EH (cell line): ENCODE data around the gene DEPDC4.
"Not testable (repeated sequence)": the region's sequence is repeated elsewhere in the genome, so short reads cannot be mapped to it uniquely, and the experiment has no call there.

ENCODE experiments used
- DNase-seq: peaks from one replicate; pipeline ENCODE4 v3.0.0-alpha.2; 2015; ENCODE audit warnings: low read depth

DEPDC4 gene

DNA sequence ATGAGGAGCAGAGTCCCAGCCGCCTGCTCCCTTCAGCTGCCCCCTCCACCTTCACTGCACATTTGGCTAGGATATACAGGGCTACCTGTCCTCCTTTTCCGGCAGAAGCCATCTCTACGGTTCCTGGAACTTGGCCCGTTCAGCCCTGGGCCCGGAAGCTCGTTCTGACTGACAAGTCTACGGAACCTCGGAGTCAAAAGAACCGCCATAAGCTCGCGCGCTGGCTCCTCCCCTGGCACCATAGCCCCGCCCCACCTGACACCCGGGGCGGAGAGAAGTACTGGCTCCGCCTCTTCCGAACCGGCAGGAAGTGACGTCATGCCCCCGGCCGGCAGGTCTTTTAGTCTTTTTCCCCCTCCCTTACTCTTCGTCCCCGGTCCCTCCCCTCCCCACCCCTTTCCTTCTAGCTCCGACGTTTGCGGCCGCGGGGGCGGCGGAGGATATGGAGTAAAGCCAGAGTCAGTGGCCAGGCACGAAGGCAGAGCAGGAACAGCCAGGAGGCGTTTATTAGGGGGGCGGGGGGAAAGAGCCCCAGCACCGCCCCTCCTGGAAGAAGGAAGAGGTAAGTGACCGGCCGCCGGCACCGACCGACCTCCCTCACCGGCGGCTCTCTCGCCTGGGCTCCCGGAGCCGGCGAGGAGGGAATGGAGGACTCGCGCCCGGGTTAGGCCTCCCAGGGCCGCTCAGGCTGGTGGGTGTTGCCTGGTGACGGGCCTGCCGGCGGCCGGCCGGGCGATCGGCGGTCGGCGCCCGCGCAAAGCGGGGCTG is at the start of gene DEPDC4, which contains the start of gene SCYL2:
Gene DEPDC4, minus strand, starts transcription at position 245 of the 768 bp plus-strand sequence. Its CDS starts 3 bp downstream, at position 242.
Gene SCYL2, plus strand, starts transcription at position 343 of the 768 bp plus-strand sequence. CDS start 15,794 bp downstream, outside the sequence.
- DNase-seq: peak; percentile 98

DNA sequence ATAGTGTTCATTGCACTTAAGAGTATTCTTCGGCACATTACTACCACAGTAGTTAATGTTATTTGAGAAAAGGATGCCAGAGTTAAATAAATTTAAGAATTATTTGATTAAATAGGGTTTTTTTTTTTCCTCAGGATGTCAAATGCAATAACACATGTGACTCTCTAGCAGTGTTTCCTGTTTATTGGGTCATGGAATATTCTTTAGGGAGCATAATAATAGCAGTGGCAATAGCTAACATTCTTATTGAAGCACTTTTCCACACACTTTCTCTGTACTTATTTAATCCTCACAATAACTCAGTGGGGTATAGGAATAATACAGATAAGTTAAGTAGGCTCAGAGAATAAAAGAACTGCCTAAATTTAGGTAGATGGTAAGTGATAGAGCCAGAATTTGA is 44.4 kb upstream of the DEPDC4 start:
- DNase-seq: no peak

DNA sequence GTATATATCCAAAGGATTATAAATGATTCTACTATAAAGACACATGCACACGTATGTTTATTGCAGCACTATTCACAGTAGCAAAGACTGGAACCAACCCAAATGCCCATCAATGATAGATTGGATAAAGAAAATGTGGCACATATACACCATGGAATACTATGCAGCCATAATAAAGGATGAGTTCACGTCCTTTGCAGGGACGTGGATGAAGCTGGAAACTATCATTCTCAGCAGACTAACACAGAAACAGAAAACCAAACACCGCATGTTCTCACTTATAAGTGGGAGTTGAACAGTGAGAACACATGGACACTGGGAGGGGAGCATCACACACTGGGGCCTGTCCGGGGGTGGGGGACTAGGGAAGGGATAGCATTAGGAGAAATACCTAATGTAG is 41.3 kb upstream of the DEPDC4 start:
- DNase-seq: not testable (repeated sequence)

DNA sequence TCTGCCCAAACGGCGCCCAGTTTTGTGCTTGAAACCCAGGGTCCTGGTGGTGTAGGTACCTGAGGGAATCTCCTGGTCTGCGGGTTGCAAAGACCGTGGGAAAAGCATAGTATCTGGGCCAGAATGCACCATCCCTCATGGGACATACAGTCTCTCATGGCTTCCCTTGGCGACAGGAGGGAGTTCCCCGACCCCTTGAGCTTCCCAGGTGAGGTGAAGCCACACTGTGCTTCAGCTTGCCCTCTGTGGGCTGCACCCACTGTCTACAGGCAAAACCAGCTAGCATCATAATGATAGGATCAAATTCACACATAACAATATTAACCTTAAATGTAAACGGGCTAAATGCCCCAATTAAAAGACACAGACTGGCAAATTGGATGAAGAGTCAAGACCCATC is 37.5 kb upstream of the DEPDC4 start:
- DNase-seq: not testable (repeated sequence)

DNA sequence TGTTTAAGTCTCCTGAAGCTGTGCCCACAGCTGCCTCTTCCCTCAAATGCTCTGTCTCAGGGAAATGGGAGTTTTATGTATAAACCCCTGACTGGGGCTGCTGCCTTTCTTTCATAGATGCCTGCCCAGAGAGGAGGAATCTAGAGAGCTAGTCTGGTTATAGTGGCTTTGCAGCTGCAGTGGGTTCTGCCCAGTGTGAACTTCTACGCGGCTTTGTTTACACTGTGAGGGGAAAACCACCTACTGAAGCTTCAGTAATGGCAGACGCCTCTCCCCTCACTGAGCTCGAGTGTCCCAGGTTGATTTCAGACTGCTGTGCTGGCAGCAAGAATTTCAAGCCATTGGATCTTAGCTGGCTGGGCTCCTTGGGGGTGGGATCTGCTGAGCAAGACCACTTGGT is 37.0 kb upstream of the DEPDC4 start:
- DNase-seq: no peak

DNA sequence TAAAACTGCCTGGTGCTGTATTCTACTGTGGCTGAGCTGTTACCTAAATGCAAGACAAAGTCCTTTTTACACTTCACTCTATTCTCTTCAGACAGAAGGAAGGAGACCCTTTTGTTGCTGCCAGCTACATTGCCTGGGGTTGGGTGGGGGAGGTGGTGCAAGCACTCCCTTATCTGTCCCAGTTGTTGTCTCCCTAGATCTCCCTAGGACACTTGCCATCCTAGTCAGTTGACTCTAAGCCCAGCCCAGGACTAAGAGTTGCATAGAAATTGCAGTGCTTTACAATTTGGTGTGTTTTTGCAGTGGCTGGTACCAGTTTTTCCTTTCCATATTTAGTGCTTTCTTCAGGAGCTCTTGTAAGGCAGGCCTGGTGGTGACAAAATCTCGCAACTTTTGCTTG is 35.2 kb upstream of the DEPDC4 start:
- no peak for DNase-seq

DNA sequence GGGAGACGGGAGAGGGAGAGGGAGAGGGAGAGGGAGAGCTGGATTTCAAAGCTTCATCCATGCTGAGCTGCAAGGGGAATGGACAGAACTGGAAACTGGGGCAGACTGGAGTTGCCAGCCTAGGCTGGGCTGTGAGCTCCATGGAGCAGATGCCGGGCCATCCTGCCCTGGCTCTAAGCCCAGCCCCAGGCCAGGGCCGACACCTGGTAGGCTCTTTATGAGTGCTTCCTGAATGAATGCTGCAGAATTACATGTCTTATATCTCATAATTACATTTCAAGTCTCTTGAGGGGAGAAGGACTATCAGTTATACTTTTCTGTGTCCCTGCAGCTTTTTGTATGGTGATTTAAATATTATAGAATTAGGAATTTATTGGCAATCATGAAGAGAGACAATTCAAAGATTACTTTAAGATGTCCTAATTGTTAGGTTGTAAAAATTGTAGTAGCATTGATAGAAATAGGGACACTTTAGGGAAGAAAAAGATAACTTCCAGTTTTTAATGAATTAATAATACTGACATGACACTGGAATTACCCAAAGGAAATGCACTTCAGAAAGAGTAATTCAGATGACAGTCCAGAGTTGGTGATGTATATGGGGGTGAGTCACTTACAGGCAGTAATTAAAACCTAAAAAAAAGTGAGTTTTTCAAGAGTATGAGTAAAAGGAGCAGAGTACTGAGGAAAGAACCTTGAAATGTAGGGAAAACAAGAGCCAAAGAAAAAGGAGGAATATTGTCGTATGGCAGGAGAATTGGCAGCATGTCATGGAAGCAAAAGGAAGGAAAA is 29.1 kb upstream of the DEPDC4 start:
- DNase-seq: peak; percentile 53

DNA sequence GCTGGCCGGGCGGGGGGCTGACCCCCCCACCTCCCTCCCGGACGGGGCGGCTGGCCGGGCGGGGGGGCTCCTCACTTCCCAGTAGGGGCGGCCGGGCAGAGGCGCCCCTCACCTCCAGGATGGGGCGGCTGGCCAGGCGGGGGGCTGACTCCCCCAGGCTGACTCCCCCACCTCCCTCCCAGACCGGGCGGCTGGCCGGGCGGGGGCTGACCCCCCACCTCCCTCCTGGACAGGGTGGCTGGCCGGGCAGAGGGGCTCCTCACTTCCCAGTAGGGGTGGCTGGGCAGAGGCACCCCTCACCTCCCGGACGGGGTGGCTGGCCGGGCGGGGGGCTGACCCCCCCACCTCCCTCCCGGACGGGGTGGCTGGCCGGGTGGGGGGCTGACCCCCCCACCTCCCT is 27.5 kb upstream of the DEPDC4 start:
- not testable (repeated sequence) for DNase-seq

DNA sequence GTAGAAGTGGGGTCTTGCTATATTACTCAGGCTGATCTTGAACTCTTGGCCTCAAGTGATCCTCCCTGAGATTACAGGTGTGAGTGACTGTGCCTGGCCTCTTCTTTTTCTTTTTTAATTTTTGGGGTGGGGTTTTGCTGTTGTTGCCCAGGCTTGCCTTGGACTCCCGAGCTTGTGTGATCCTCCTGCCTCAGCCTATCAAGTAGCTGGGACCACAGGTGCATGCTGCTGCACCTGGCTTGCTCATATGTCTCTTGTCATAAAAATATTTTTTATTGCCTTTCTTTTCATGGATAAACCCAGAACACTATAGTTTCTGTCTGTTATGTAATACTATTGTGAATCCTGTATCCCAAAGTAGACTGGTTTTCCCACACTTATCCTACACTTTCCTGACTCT is 26.1 kb upstream of the DEPDC4 start:
- no peak for DNase-seq

DNA sequence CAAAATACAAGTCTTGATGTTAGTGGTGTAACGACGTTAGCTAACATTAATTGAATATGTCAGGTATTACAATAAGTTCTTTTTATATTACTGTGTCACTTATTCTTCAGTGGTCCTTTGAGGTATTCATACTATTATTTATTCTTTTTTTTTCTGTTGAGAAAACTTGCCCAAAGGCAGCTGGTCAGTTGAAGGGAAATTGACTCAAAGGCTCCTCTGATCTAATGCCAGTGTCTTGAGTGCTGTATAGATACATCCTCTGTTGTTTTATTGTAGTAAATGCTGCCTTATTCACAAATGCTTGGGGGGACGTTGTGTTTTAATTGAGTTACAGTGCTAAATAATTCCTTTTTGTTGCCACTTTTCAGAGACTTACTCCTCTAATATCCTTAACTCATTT is 23.1 kb upstream of the DEPDC4 start:
- no peak for DNase-seq

DNA sequence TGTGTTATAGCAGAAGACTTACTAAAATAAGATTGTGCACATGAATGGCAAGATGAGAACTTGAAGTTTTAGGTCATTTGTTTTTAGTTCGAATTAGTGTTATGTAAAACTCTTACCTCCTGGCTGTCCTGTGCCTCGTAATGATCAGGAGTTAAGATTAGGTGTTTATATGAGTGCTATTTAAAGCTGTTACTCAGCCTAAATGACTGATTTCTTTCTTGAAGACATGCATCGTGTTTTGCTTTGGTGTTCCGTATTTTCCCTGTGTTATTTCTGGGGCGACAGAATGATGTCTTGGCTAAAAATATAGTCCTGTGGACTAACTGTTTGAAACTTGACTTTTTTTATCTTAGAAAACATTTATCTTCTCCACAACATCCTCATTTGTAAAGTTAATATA is 22.2 kb upstream of the DEPDC4 start:
- DNase-seq: no peak

DNA sequence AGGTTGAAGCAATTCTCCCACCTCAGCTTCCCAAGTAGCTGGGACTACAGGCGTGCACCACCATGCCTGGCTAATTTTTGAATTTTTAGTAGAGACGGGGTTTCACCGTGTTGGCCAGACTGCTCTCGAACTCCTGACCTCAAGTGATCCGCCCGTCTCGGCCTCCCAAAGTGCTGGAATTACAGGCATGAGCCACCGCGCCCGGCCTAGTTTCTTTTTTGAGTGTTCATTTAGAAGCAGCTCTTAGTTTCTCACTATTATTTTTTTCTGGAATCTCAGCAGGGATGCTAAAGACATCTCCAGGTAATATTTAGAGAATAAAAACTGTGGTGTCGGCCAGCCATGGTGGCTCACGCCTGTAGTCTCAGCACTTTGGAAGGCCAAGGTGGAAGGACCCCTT is 17.7 kb upstream of the DEPDC4 start:
- DNase-seq: not testable (repeated sequence)

DNA sequence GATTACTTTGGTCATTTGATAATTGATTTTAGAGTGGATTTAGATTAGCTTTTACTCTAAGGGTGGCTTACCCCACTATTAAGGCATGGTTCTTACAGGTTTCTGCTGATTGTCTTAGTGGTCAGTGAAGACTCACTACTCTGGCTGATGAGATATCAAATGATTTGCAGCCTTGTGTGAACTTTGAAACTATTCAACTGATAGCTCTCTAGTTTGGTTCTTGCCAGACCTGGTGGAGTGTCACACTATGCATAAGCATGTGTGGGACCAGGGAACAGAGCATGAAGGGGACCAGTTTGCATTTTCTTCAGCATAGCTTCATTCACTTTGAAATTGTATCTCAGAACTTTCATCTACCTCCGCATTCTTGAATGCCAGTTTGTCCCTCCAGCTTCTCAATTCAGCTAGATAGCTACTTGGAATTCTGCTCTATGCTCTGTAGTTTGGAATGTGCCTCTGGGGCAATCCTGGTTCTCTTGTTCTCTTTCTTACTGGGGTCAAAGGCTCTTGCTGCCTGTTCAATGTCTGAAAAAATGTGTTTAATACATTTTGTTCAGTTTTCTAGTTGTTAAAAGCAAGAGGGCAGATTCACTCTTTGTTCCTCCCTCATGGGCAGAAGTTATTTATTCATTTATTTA is 12.8 kb upstream of the DEPDC4 start:
- DNase-seq: peak; percentile 19

DNA sequence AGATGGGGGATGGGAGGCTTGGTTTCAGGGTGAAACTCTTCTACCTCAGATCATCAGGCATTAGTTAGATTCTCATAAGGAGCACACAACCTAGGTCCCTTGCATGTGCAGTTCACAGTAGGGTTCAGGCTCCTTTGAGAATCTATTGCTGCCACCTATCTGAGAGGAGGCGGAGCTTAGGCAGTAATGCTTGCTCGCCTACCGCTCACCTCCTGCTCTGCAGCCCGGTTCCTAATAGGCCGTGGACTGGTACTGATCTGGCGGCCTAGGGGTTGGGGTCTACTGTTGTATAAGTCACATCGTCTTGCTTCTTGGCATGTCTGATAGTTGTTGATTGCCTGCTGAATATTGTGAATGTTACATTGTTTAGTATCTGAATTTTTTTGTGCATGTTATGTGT is 12.3 kb upstream of the DEPDC4 start:
- DNase-seq: no peak

DNA sequence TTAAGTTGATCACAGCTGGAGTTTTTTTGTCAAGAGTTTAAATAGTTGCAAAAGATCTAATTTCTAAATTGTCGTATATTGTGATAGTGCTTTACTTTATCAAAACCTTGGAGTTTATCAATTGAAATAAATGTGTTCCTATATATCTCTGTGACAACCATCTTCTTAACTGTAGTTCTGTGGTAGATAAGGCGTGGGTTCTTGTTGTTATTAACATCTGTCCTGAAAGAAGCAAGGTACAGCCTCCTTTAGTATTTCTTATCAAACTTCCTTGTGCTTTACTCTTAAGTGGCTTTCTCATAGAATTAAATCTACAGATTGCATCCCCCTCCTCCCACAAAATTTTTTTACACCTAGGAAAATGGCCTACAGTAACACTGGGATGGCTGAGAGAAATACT is 7.4 kb upstream of the DEPDC4 start:
- no peak for DNase-seq

DNA sequence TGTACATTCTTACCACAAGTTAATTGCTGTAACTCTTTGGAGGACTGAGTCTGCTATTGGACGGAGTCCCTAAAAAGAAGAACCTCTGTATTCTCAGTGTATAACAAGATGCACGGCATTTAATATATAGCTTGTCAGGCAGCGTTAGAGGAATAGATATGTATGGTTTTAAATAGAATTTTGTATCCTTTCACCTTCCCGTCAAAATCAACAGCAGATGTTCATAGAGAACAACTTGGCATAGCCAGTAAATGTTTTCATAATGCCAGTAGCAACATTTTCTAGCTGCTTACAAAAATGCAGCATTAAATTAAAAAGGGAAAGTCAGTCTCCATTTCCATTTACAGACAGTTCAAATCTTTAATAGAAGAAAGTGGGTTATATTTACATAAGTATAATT is 6.9 kb upstream of the DEPDC4 start:
- DNase-seq: no peak

DNA sequence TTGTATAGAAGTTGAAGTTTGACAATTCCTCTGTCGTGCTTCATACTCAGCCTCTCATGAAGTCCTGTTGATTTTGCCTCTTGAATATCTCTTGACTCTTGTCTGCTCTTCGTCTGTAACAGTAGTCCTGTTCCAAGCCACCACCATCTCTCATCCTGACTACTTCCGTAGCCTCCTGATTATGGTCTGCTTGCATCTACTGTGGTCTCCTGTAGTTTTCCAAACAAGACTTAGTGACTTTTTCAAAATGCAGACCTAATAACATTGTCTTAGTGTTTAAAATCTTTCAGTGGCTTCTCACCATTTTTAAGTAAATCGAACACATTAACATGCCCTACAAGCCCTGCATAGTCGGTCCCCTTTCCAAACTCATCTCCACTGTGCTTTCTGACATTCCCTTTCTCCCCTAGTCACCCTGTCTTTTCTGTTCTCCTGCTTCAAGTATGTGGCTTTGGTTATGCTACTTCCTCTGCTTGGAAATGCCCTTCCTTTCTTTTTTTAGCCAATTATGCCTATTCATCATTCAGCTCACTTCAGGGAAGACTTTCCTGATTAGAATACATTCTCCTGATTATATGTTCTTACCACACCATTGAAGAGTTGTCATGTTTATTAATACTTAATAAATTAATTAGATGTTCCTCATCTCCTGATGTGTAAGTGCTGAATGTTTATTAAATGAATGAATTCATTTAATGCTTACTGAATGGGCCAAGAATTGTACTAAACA is 2.1 kb upstream of the DEPDC4 start:
- peak; percentile 36 for DNase-seq

DNA sequence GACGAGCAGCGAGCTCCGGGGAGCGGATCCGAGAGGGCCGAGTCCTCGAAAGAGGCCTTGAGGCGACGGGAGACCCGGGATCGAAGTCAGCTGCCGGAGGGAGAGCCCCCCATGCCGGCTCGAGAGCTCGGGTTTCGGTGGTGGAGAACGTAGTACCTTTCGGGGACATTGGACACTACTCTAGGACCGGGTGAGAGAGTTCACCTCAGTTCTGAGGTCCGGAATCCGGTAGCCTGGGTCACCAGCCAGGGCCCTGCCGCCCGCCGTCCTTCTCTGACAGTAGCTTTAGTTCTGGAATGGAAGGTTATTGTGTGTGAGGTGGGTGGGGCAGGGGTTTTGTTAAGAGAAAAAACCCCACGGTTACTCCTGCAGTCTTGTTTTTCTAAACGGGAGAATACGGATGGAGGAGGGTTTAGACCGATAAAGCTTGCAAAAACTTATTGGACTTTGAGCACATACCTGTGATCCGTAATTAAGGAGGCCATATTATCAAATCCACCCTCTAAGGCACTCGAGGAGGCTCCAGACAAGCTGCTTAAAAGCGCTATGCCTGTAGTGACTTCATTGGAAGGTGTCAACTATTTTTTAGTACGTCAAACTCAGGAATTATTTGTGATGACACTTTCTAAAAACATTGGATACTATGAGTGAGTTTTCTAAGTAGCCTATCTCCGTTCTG is 863 bp upstream of the DEPDC4 start:
- DNase-seq: peak; percentile 52

DNA sequence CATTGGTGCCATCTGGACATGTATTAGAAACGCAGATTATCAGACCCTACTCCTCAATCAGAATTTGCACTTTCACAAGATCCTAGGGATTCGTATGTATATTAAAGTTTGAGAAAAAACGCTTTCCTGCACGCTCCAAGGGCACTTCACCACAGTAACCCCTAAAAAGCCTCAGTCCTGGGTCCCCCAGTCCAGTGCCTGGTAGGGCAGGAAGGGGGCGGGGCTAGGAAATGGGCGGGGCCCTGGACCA is 369 bp downstream of the DEPDC4 start:
- DNase-seq: no peak

DNA sequence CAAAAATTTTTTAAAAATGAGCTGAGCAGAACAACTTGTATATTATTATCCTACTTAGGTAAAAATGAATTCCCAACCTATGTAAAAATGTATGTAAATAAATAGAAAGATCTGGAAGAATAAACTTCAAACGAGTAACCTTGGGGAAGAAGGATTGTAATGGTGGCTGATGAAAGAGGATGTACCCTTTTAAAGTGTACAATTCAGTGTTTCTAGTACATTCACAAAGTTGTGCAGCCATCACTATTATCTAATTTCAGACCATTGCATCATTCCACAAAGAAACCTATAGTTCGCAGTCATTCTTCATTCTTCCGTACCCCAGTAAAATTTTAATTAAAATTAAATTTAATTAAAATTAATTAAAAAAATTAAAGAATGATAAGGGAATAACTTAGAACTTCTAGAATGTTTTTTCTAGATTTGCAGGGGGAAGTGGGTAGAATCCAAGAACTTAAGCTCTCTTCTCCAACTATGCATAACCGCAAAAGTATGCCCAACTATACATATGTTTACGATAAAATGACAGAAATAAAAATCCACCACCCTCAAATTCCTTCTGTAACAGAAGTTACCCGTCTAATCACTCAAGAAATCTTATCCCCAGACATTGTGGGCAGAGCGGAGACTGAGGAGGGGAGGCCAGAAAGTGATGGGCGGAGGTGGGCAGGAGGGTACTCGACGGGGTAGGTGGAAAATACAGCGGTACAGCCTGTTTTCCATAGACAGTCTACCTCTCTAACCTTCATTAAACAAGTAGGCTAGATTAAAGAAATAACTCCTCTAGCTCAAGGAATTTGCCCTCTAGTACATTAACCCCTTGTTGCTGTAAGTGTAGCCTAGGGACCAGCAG is 921 bp downstream of the DEPDC4 start:
- no peak for DNase-seq

DNA sequence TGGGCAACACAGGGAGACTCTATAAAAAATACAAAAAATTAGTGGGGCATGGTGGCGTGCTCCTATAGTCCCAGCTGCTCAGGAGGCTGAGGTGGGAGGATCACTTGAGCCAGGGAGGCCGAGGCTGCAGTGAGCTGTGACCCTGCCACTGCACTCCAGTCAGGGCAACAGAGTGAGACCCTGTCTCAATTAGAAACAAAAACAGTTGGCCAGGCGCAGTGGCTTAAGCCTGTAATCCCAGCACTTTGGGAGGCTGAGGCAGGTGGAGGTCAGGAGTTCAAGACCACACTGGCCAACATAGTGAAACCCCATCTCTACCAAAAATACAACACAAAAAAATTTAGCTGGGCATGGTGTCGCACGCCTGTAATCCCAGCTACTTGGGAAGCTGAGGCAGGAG is 1.8 kb downstream of the DEPDC4 start:
- DNase-seq: not testable (repeated sequence)
